HG02623 (cell line): ENCODE results near the gene TMPRSS2.

Experiments
- ATAC-seq: cut with Tn5 transposase; IDR thresholded peaks from one replicate; pipeline ENCODE4 v1.9.1; 2021; ENCODE audit warnings: moderate library complexity; ENCODE audit not compliant: unreplicated experiment

TMPRSS2 gene

GRCh38 chr21:41510500-41510899 lies 2.5 kb upstream of the TMPRSS2 start:
- ATAC-seq, result no peak

DNA sequence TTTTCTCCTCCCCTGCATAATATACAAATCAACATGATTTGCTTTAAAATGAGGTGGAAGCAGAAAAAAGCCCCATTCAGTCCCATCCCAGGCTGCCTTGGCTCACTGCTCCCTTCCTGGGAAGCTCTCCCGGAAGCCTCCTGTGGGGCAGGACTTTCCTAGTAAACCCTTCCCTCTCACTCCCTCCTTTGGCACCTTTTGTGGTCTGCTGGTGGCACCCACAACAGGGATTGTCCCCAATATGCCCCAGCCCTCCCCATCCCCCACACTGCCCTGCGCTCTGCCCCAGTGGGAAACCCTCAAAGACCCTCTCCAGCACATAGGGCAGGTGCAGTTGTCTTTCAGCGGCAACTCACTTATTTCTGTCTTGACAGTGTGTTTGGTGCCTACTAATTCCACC lies 1.8 kb upstream of the TMPRSS2 start:
- no peak for ATAC-seq

DNA sequence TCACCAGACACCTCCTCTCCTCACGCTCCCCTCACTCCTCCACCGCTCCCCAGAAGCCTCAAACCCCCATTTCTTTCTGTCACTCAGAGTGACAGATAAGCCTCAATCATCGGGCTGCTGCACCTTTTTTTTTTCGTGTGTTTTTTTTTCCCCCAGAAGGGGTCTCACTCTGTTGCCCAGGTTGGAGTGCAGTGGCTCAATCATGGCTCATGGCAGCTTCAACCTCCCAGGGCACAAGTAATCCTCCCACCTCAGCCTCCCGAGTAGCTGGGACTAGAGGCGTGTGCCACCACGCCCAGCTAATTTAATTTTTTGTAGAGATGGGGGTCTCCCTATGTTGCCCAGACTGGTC lies 1.2 kb upstream of the TMPRSS2 start:
- ATAC-seq, result no peak

DNA sequence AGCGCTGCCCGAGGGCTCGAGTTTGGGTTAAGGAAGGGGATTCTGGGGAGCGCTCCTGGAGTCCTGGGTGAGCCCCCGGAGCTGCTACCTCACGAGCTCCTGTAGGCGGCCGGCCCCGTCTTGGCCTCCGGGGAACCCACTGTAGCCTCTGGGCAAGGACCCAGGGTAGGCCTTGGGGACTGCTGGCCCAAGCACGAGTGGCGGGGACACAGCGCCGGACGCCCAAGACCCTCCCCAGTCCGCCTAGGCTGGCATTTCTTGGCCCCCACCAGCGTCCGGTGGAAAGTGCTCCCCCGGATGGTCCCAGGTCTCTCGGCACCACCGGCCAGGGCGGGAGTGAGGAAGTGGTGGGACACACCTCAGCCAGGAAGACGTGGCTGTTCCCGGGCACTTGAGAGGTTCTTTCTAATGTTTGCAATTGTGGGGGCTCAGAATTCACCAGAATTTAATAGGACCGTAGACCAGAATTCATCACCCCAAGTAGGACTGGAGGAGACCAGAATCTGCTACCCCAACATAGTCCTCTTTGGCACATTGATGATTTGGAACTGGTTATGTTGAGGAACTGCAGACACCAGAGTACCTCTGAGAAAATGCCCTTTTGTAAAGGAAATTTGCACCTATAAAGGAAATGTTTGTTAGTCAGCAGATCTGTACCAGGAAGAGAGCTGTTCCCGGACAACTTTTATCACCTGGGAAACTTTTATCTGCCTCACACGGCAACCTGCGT lies 622 bp upstream of the TMPRSS2 start:
- no peak for ATAC-seq

GRCh38 chr21:41506611-41507520 lies 1.1 kb downstream of the TMPRSS2 start:
- ATAC-seq, result no peak

DNA sequence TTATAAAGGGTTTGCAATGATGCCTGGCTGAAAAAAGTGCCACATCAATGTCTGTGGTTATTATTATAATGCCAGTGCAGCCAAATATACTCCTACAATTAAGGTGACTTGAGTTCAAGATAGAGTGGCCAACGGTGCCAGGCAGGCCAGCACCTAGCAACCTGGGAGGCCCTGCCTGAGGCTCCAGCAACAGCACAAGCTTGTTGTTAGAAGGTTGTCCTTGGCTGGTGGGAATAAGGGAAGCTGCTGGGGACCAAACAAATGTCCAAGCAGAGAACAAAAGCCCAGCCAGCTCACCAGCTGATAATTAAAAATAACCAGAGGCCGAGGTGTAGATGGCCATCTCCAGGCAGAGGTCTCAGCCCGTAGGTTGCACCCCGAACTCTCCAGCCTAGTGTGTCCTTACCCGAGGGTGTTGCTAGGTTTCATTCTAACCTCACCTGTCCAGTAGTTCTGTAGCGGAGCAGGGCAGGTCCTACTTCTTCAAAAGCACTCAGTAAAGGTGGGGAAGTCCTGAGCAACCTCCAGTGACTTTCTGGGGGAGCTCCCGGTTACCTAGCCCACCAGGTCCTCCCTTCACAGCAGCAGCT lies 1.9 kb downstream of the TMPRSS2 start:
- ATAC-seq, result no peak

DNA sequence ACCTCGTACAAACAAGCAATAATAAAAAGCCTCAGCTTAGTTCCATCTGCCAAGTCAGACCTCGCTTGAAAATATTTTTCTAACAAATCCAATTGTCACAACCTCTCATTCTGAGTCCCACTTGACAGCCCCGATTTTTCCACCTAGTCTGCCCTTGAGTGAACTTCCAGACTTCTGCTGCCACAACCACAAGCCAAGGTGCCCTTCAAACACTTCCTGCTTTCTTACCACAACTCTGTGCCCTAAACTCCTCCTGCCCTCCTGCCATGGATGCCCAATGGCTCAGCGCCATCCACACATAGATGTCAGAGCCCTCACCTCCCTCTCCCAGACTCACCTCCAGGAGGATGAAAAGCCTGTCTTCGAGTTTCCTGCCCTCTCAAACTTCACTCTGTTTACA lies 3.9 kb downstream of the TMPRSS2 start:
- no peak for ATAC-seq

DNA sequence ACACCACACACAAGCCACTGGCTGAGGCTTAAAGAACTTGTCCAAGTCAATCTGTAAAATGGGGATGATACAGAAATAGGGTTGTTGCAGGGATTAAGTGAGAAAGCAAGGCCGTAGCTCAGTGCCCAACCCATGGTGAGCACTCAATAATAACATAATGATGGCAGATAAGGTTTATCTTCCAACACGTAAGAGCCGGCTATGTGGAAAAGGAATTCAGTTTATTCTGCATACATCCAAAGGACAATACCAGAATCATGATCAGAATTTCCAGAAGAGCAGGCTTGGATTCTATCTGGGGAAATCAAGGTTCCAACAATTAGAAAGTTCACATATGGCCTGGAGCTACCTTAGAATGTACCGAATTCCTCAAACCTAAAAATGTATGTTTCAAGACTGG lies 4.6 kb downstream of the TMPRSS2 start:
- ATAC-seq, result no peak

- no peak for ATAC-seq
Measured at GRCh38 chr21:41501919-41502318, 6.0 kb downstream of the TMPRSS2 start.

- ATAC-seq, result no peak
Measured at GRCh38 chr21:41500931-41501381, 7.0 kb downstream of the TMPRSS2 start.

GRCh38 chr21:41500363-41500762 lies 7.6 kb downstream of the TMPRSS2 start:
- ATAC-seq, result no peak

- ATAC-seq, result no peak
Measured at GRCh38 chr21:41499920-41500319, 8.0 kb downstream of the TMPRSS2 start.

GRCh38 chr21:41497788-41498187 lies 10.2 kb downstream of the TMPRSS2 start:
- no peak for ATAC-seq

DNA sequence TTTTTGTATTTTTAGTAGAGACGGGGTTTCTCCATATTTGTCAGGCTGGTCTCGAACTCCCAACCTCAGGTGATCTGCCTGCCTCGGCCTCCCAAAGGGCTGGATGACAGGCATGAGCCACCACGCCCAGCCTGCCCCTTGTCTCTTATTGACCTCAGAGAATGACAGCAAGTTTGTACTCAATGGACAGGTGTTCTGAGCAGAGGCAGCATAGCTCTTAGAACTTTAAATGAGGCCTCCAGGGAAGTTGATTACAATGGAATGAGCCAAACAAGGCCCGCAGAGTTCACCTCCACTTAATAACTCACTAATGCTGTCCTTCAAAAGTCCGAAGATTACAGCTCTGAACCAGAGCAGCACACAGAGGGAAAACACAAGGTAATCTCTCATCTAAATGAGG lies 10.9 kb downstream of the TMPRSS2 start:
- no peak for ATAC-seq

- ATAC-seq, result no peak
Measured at GRCh38 chr21:41494242-41494641, 13.7 kb downstream of the TMPRSS2 start.

- no peak for ATAC-seq
Measured at GRCh38 chr21:41491412-41491811, 16.5 kb downstream of the TMPRSS2 start.

GRCh38 chr21:41490330-41490729 lies 17.6 kb downstream of the TMPRSS2 start:
- no peak for ATAC-seq

DNA sequence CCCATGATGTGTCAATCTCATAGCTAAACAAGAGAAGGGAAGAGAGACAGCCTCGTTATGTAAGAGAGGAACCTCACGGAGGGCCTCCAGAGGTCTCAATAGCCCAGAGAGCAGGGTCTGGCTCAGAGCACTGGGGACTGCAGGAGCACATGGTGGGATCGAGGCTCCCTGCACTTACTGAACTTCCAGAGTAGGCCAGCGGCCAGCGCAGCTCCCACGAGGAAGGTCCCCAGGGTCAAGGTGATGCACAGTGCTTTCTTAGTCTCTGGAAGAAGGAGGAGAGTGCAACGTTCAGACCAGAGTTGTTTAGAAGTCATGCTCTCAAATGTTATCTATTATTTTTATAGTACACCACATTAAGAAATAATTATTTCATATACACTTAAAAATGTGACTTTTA lies 18.6 kb downstream of the TMPRSS2 start:
- ATAC-seq, result no peak

DNA sequence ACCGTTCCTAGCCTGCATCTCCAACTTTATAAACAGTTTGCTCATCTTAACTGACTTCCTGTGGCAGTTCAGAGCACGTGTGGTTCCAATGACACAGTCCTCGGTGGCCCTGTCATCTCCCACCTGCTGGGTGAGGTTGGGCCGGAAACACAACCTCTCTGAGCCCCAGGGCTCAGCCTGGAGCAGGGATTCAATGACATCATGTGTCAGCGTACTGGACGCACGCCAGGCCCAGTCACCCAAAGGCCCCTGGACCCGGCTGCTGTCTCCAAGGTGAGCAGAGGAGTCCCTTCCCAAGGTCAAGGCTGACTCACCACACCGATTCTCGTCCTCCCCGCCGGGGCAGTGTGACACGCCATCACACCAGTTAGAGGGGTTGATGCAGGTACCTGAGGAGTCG lies 19.9 kb downstream of the TMPRSS2 start:
- no peak for ATAC-seq

DNA sequence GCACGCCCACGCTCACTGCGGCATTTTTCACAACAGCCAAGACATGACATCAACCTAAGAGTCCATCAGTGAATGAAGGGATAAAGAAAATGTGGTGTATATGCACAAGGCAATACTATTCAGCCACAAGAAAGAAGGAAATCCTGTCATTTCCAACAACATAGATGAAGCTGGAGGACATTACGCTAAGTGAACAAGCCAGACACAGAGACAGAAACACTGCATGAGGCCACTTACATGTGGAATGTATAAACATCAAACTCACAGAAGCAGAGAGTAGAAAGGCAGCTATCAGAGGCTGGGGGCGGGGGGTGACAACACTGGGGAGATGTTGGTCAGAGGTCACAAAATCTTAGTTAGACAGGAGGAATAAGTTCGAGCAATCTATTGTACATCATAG lies 20.9 kb downstream of the TMPRSS2 start:
- ATAC-seq, result no peak

- no peak for ATAC-seq
Measured at GRCh38 chr21:41483973-41484372, 24.0 kb downstream of the TMPRSS2 start.

GRCh38 chr21:41483415-41483814 lies 24.5 kb downstream of the TMPRSS2 start:
- ATAC-seq, result no peak
